Measurements from ENCODE around the gene BSDC1. TPM values are rescaled to one million over a fixed set of nuclear protein-coding genes. Genes with fewer than 3 reads are reported as not detected.
"Not testable (repeated sequence)": the region's sequence is repeated elsewhere in the genome, so short reads cannot be mapped to it uniquely, and the experiment has no call there.

Gene BSDC1
- total RNA-seq, result 62.8 and 63.2 TPM in 2 replicates
- polyA plus RNA-seq (2012), result 68.3 TPM

GRCh38 chr1:32394141-32394889 is at the start of gene BSDC1:
Gene BSDC1, minus strand, starts transcription at chr1:32394441. Its CDS starts 27 bp downstream, at chr1:32394414.
- peak; percentile 100 for DNase-seq (ENCODE audit: low read depth)

- not testable (repeated sequence) for DNase-seq (ENCODE audit: low read depth)
Observed at GRCh38 chr1:32441467-32441866, 47.2 kb upstream of the BSDC1 start.

- DNase-seq (ENCODE audit: low read depth), result not testable (repeated sequence)
Observed at GRCh38 chr1:32438777-32439176, 44.5 kb upstream of the BSDC1 start.

GRCh38 chr1:32438136-32438535 is 43.9 kb upstream of the BSDC1 start:
- DNase-seq (ENCODE audit: low read depth), result no peak

GRCh38 chr1:32431736-32432400 is 37.6 kb upstream of the BSDC1 start:
- no peak for DNase-seq (ENCODE audit: low read depth)

GRCh38 chr1:32427264-32427963 is 33.2 kb upstream of the BSDC1 start:
- DNase-seq (ENCODE audit: low read depth), result no peak

- no peak for DNase-seq (ENCODE audit: low read depth)
Observed at GRCh38 chr1:32426489-32427255, 32.4 kb upstream of the BSDC1 start.

- no peak for DNase-seq (ENCODE audit: low read depth)
Observed at GRCh38 chr1:32421775-32422174, 27.5 kb upstream of the BSDC1 start.

GRCh38 chr1:32414186-32414886 is 20.1 kb upstream of the BSDC1 start:
- DNase-seq (ENCODE audit: low read depth), result no peak

GRCh38 chr1:32413507-32414185 is 19.4 kb upstream of the BSDC1 start:
- peak; percentile 86 for DNase-seq (ENCODE audit: low read depth)

- DNase-seq (ENCODE audit: low read depth), result peak; percentile 28
Observed at GRCh38 chr1:32411261-32411660, 17.0 kb upstream of the BSDC1 start.

- no peak for DNase-seq (ENCODE audit: low read depth)
Observed at GRCh38 chr1:32406629-32407111, 12.4 kb upstream of the BSDC1 start.

GRCh38 chr1:32405672-32406467 is 11.6 kb upstream of the BSDC1 start:
- no peak for DNase-seq (ENCODE audit: low read depth)

GRCh38 chr1:32404946-32405345 is 10.7 kb upstream of the BSDC1 start:
- DNase-seq (ENCODE audit: low read depth), result peak; percentile 88

GRCh38 chr1:32400876-32401631 is 6.8 kb upstream of the BSDC1 start:
- peak; percentile 98 for DNase-seq (ENCODE audit: low read depth)

- no peak for DNase-seq (ENCODE audit: low read depth)
Observed at GRCh38 chr1:32399843-32400242, 5.6 kb upstream of the BSDC1 start.

- DNase-seq (ENCODE audit: low read depth), result no peak
Observed at GRCh38 chr1:32398401-32398800, 4.2 kb upstream of the BSDC1 start.

- not testable (repeated sequence) for DNase-seq (ENCODE audit: low read depth)
Observed at GRCh38 chr1:32396524-32396923, 2.3 kb upstream of the BSDC1 start.
